GM18858 (cell line): ENCODE data around the gene DTD1.

Source experiments
- ATAC-seq: cut with Tn5 transposase; IDR thresholded peaks from one replicate; pipeline ENCODE4 v1.9.1; 2021; ENCODE audit not compliant: unreplicated experiment

DTD1 gene

GRCh38 chr20:18788021-18788420 lies 200.2 kb downstream of the DTD1 start:
- no peak for ATAC-seq

- no peak for ATAC-seq
These were observed 202.9 kb downstream of the DTD1 start for GRCh38 chr20:18790787-18791186.

GRCh38 chr20:18793625-18794427 lies 206.0 kb downstream of the DTD1 start:
- ATAC-seq, result peak; percentile 97

- ATAC-seq, result peak; percentile 3
These were observed 206.6 kb downstream of the DTD1 start for GRCh38 chr20:18794428-18794787.

GRCh38 chr20:18795366-18795765 lies 207.5 kb downstream of the DTD1 start:
- no peak for ATAC-seq

- ATAC-seq, result no peak
These were observed 208.5 kb downstream of the DTD1 start for GRCh38 chr20:18796282-18796833.

- ATAC-seq, result no peak
These were observed 213.7 kb downstream of the DTD1 start for GRCh38 chr20:18801516-18801915.

- ATAC-seq, result peak; percentile 79
These were observed 214.3 kb downstream of the DTD1 start for GRCh38 chr20:18802012-18802634.

GRCh38 chr20:18805881-18806280 lies 218.0 kb downstream of the DTD1 start:
- ATAC-seq, result no peak

GRCh38 chr20:18808712-18809111 lies 220.9 kb downstream of the DTD1 start:
- ATAC-seq, result no peak

- no peak for ATAC-seq
These were observed 223.3 kb downstream of the DTD1 start for GRCh38 chr20:18811186-18811585.

- no peak for ATAC-seq
These were observed 224.1 kb downstream of the DTD1 start for GRCh38 chr20:18811904-18812303.

- ATAC-seq, result no peak
These were observed 225.6 kb downstream of the DTD1 start, which contains the start of gene SCP2D1 for GRCh38 chr20:18813483-18813882. TSS of gene SCP2D1 (plus strand) at chr20:18813783. CDS start at chr20:18813816, 33 bp downstream.

GRCh38 chr20:18815194-18815942 lies 227.5 kb downstream of the DTD1 start:
- no peak for ATAC-seq
